SK-N-SH (cell line): ENCODE results near the gene DOCK10. TPM values are rescaled to one million over a fixed set of nuclear protein-coding genes. Genes with fewer than 3 reads are reported as not detected.
A peak's percentile ranks its signal among the peaks of the same experiment; 100 is the strongest.

Experiments used
- CTCF ChIA-PET: fragments of 300-600, 350-600 bp; formaldehyde crosslinking; extraction: SDS; loops from one replicate; lab custom pipeline; 2021; lab: Yijun Ruan, JAX
- POLR2A ChIA-PET: fragments of 350-600 bp; sonication (Branson Sonifier 250); formaldehyde crosslinking; extraction: SDS; loops from one replicate; lab custom pipeline; 2020; ENCODE audit warnings: antibody characterized with exemption, inconsistent platforms; lab: Yijun Ruan, JAX
- DNase-seq: peaks from one replicate; pipeline ENCODE4 v3.0.0; 2012
- H2AFZ ChIP-seq: fragments of 200-600 bp; sonication (generic); 2 replicates; pipeline ENCODE4 v1.8.1; 2016; ENCODE audit warnings: antibody characterized with exemption, mild to moderate bottlenecking, low read depth
- H3F3A ChIP-seq: fragments of 200-600 bp; sonication (generic); replicated peaks from 2 replicates; pipeline ENCODE3; 2016; ENCODE audit warnings: antibody characterized with exemption, mild to moderate bottlenecking; ENCODE audit not compliant: insufficient read depth
- H3K27ac ChIP-seq, 2 experiments: fragments of 200-500 bp in 1 of 2; fragments of 200-600 bp in 1 of 2; sonication (Bioruptor generic) in 1 of 2; sonication (generic), shearing (Covaris generic) in 1 of 2; 2 replicates each; pipeline versions ENCODE4 v1.5.1 to v1.6.1; 2014 to 2016; ENCODE audit warnings: low read depth in 2 of 2, inconsistent platforms in 1 of 2, low read length in 1 of 2, mild to moderate bottlenecking in 1 of 2, mixed read lengths in 1 of 2
- H3K27me3 ChIP-seq: fragments of 200-600 bp; sonication (generic), shearing (Covaris generic); 2 replicates; pipeline ENCODE4 v1.6.1; 2016; ENCODE audit warnings: mixed run types; ENCODE audit not compliant: insufficient read depth
- H3K36me3 ChIP-seq, 2 experiments: fragments of 200-500 bp in 1 of 2; fragments of 200-600 bp in 1 of 2; sonication (Bioruptor generic) in 1 of 2; sonication (generic) in 1 of 2; replicated peaks in 1 of 2; 2 replicates each; pipeline versions ENCODE3 to v1.5.1; 2014 to 2016; ENCODE audit warnings: low read length in 1 of 2, mild to moderate bottlenecking in 1 of 2; ENCODE audit not compliant: insufficient read depth in 2 of 2, control insufficient read depth in 1 of 2
- H3K4me1 ChIP-seq, 2 experiments: fragments of 200-500 bp in 1 of 2; fragments of 200-600 bp in 1 of 2; sonication (Bioruptor generic) in 1 of 2; sonication (generic), shearing (Covaris generic) in 1 of 2; 2 replicates each; pipeline versions ENCODE4 v1.5.1 to v1.6.1; 2014 to 2016; ENCODE audit warnings: low read depth in 1 of 2, low read length in 1 of 2, mixed run types in 1 of 2; ENCODE audit not compliant: insufficient read depth in 2 of 2, control insufficient read depth in 1 of 2
- H3K4me2 ChIP-seq: fragments of 200-600 bp; sonication (generic), shearing (Covaris generic); 2 replicates; pipeline ENCODE4 v1.6.1; 2017; ENCODE audit warnings: mixed run types
- H3K4me3 ChIP-seq, 2 experiments: fragments of 200-500 bp in 1 of 2; fragments of 200-600 bp in 1 of 2; sonication (Bioruptor generic) in 1 of 2; sonication (generic), shearing (Covaris generic) in 1 of 2; 2 replicates each; pipeline versions ENCODE4 v1.5.1 to v1.8.1; 2014 to 2016; ENCODE audit warnings: low read depth in 2 of 2, inconsistent platforms in 1 of 2, low read length in 1 of 2, mild to moderate bottlenecking in 1 of 2, mixed read lengths in 1 of 2, moderate library complexity in 1 of 2
- H3K79me2 ChIP-seq: fragments of 200-600 bp; sonication (generic); 2 replicates; pipeline ENCODE4 v1.8.1; 2017; ENCODE audit warnings: mild to moderate bottlenecking; ENCODE audit not compliant: insufficient read depth
- H3K9ac ChIP-seq: fragments of 200-600 bp; sonication (generic); 2 replicates; pipeline ENCODE4 v1.6.1; 2017; ENCODE audit warnings: mixed run types
- H3K9me2 ChIP-seq: fragments of 200-600 bp; sonication (generic); 2 replicates; pipeline ENCODE4 v1.6.1; 2017; ENCODE audit warnings: mixed run types
- H3K9me3 ChIP-seq: fragments of 200-600 bp; sonication (generic); 2 replicates; pipeline ENCODE4 v1.6.1; 2017; ENCODE audit warnings: mixed run types, mild to moderate bottlenecking, moderate library complexity
- H4K20me1 ChIP-seq: fragments of 200-600 bp; sonication (generic); 2 replicates; pipeline ENCODE4 v1.6.1; 2017; ENCODE audit warnings: mild to moderate bottlenecking, mixed run types; ENCODE audit not compliant: insufficient read depth
- EP300 ChIP-seq, 2 experiments: IDR thresholded peaks; 2 replicates each; pipeline versions ENCODE4 v1.4.0 to v1.6.1; 2012; ENCODE audit warnings: borderline replicate concordance in 1 of 2, low read depth in 1 of 2, low read length in 1 of 2
- EZH2phosphoT487 ChIP-seq: fragments of 200-600 bp; sonication (generic); IDR thresholded peaks from 2 replicates; pipeline ENCODE4 v1.6.1; 2017; ENCODE audit warnings: low read depth, mixed run types, mild to moderate bottlenecking, antibody characterized with exemption, moderate library complexity, borderline replicate concordance
- FOSL2 ChIP-seq: IDR thresholded peaks from 2 replicates; pipeline ENCODE4 v1.4.0; 2012; ENCODE audit warnings: low read depth, mild to moderate bottlenecking, moderate library complexity, borderline replicate concordance
- FOXJ3 ChIP-seq: sonication (generic); formaldehyde crosslinking; IDR thresholded peaks from 2 replicates; pipeline ENCODE4 v1.5.1; 2020; ENCODE audit warnings: mild to moderate bottlenecking, missing genetic modification reagents
- FOXM1 ChIP-seq: IDR thresholded peaks from 2 replicates; pipeline ENCODE4 v1.4.0; 2012; ENCODE audit warnings: low read depth, mild to moderate bottlenecking
- GABPA ChIP-seq: IDR thresholded peaks from 2 replicates; pipeline ENCODE4 v1.4.0; 2012; ENCODE audit warnings: low read depth, mild to moderate bottlenecking
- GATA2 ChIP-seq: sonication (generic); formaldehyde crosslinking; IDR thresholded peaks from 2 replicates; pipeline ENCODE4 v1.5.0; 2020; ENCODE audit warnings: mild to moderate bottlenecking, missing genetic modification reagents
- IRF3 ChIP-seq: fragments of 150-350 bp; IDR thresholded peaks from 2 replicates; pipeline ENCODE4 v1.6.1; 2016; ENCODE audit warnings: mild to moderate bottlenecking, low read depth, low read length
- POLR2AphosphoS5 ChIP-seq: IDR thresholded peaks from 2 replicates; pipeline ENCODE4 v1.6.1; 2012; ENCODE audit warnings: low read depth, low read length
- RCOR1 ChIP-seq: fragments of 150-350 bp; IDR thresholded peaks from 2 replicates; pipeline ENCODE4 v1.6.1; 2017; ENCODE audit warnings: antibody characterized with exemption, low read length
- REST ChIP-seq: IDR thresholded peaks from 2 replicates; pipeline ENCODE4 v1.6.1; 2012; ENCODE audit warnings: mild to moderate bottlenecking, low read depth, low read length, moderate library complexity
- RFX5 ChIP-seq: IDR thresholded peaks from 2 replicates; pipeline ENCODE4 v1.6.1; 2012; ENCODE audit warnings: mild to moderate bottlenecking, improper control_type of control experiment, low read length
- SMC3 ChIP-seq: IDR thresholded peaks from 2 replicates; pipeline ENCODE4 v1.6.1; 2012; ENCODE audit warnings: low read depth, low read length, improper control_type of control experiment
- TAF1 ChIP-seq: IDR thresholded peaks from 2 replicates; pipeline ENCODE4 v1.6.1; 2012; ENCODE audit warnings: low read depth, mild to moderate bottlenecking, low read length, moderate library complexity, borderline replicate concordance
- TCF12 ChIP-seq: IDR thresholded peaks from 2 replicates; pipeline ENCODE4 v1.4.0; 2012
- USF2 ChIP-seq: fragments of 150-350 bp; IDR thresholded peaks from 2 replicates; pipeline ENCODE4 v1.6.1; 2017; ENCODE audit warnings: antibody characterized with exemption, low read length, low read depth, borderline replicate concordance
- YY1 ChIP-seq: IDR thresholded peaks from 2 replicates; pipeline ENCODE4 v1.4.0; 2012; ENCODE audit warnings: low read depth, mild to moderate bottlenecking
- WGBS: methylation state at CpG from one replicate; pipeline ENCODE4 v1.1.6; 2017; ENCODE audit warnings: low lambda C conversion rate; 5-methylcytosine and 5-hydroxymethylcytosine counted together
- polyA plus RNA-seq, 3 experiments: library from polyadenylated mRNA; depleted of rRNA; stranded (reverse); fragments of >200 nt; gene quantifications; 2 replicates each; pipeline ENCODE4 v1.2.3, GENCODE V29; 2012

The DOCK10 gene
- polyA plus RNA-seq, 1 of the 3 experiments (the other 2 are of a cell fraction) = 24.1 TPM

- H2AFZ ChIP-seq = no peak overlapping the region
- H3K9me2 ChIP-seq = no peaks in the 10 kb centered on the region
- TF ChIP-seq REST (no peak), EP300 (IDR thresholded peaks at IDR 0.05; ENCODE audit: borderline replicate concordance in 1 of 2, low read depth in 1 of 2, low read length in 1 of 2) (0 out of 4 replicates have a peak, but pooled peaks of 1 of the 2 experiments have one; percentile 7), USF2 (no peak), FOSL2 (no peak), EZH2phosphoT487 (no peak), FOXJ3 (CRISPR knock-in tag) (no peak), YY1 (no peak), TCF12 (peak; percentile 16; the same call in 1 of the 2 replicates), GABPA (no peak), SMC3 (no peak)
- peaks cover 4% of the 10 kb centered on the region for H3F3A ChIP-seq
- no peaks in the 10 kb centered on the region for H4K20me1 ChIP-seq
- ChIA-PET CTCF (interaction anchor here (0.8 to 2.4 kb wide), 6 partner anchors 13 to 92 kb away, joined by 3 to 8 read pairs (median 3); no protein-coding TSS in a partner anchor), POLR2A (no interaction called here)
- 0 out of 4 replicates have a peak overlapping the region, but pooled peaks of 1 of the 2 experiments have one; percentile 3 for H3K4me3 ChIP-seq
- no peaks in the 10 kb centered on the region for H3K36me3 ChIP-seq
- H3K9me3 ChIP-seq = no peaks in the 10 kb centered on the region
- DNase-seq = peak; percentile 65
- H3K27ac ChIP-seq = peak overlapping the region; percentile 35 to 73; a peak in 3 of 4 replicates
- H3K27me3 ChIP-seq = no peaks in the 10 kb centered on the region
- no peak overlapping the region for H3K9ac ChIP-seq
- H3K79me2 ChIP-seq = peaks cover 4% of the 10 kb centered on the region; the same call in 1 of the 2 replicates
- peaks cover 12% of the 10 kb centered on the region in 2 experiments; a peak in 3 of 4 replicates for H3K4me1 ChIP-seq
- whole genome bisulfite sequencing = 45% methylated on average over 5 of the region's 5 CpGs
- H3K4me2 ChIP-seq = 0 out of 2 replicates have a peak overlapping the region, but pooled peaks have one; percentile 8
Measured at GRCh38 chr2:224909885-224910573, 132.2 kb downstream of the DOCK10 start.

GRCh38 chr2:224908818-224909217, 133.4 kb downstream of the DOCK10 start:
- no peak overlapping the region for H3K9ac ChIP-seq
- H3K36me3 ChIP-seq = no peaks in the 10 kb centered on the region
- H3K9me3 ChIP-seq = no peaks in the 10 kb centered on the region
- POLR2A ChIA-PET = no interaction called here
- 95% methylated on average over 2 of the region's 2 CpGs for WGBS
- peaks cover 6% of the 10 kb centered on the region; the same call in 1 of the 2 replicates for H3K79me2 ChIP-seq
- CTCF ChIA-PET = interaction anchor here (0.6 to 2.4 kb wide), 3 partner anchors 14 to 93 kb away, joined by 3 to 8 read pairs (median 4); no protein-coding TSS in a partner anchor
- no peak overlapping the region for H3K4me3 ChIP-seq
- DNase-seq = no peak
- H4K20me1 ChIP-seq = no peaks in the 10 kb centered on the region
- no peaks in the 10 kb centered on the region for H3K9me2 ChIP-seq
- H3K27me3 ChIP-seq = no peaks in the 10 kb centered on the region
- H3F3A ChIP-seq = peaks cover 12% of the 10 kb centered on the region
- H3K27ac ChIP-seq = no peak overlapping the region
- no peak overlapping the region for H3K4me2 ChIP-seq
- H3K4me1 ChIP-seq = peaks cover 12% of the 10 kb centered on the region in 2 experiments; a peak in 3 of 4 replicates
- no peak overlapping the region for H2AFZ ChIP-seq
- TF ChIP-seq IRF3 = no peak
- TF ChIP-seq TAF1 = no peak
- TF ChIP-seq RCOR1 = no peak
- no peak for TF ChIP-seq FOXM1
- no peak for TF ChIP-seq GATA2 (CRISPR knock-in tag)
- TF ChIP-seq YY1 = no peak
- TF ChIP-seq RFX5 = no peak
- TF ChIP-seq TCF12 = no peak
- no peak for TF ChIP-seq POLR2AphosphoS5
